Upper lobe of left lung (tissue), 4 donors: ENCODE results near the gene TMTC2.

Experiments
- CTCF ChIP-seq, 6 experiments: fragments of 450-650 bp in 4 of 6; fragments of 200-600 bp in 2 of 6; sonication (generic) in 2 of 6; IDR thresholded peaks; one replicate each; pipeline ENCODE4 v1.5.1; 2016 to 2019; ENCODE audit warnings: antibody characterized with exemption in 6 of 6
- POLR2A ChIP-seq, 4 donors: fragments of 450-650 bp; IDR thresholded peaks; one replicate each; pipeline ENCODE4 v1.5.1; 2016 to 2017; ENCODE audit warnings: antibody characterized with exemption in 4 of 4, mild to moderate bottlenecking in 2 of 4

GRCh38 chr12:83113945-83114344 lies 427.2 kb downstream of the TMTC2 start:
- TF ChIP-seq POLR2A (IDR thresholded peaks at IDR 0.05) (no peak), CTCF (IDR thresholded peaks at IDR 0.05) (no peak)
